Suppressor macrophage (primary cell): ENCODE data around the gene RPP25.
A peak's percentile ranks its signal among the peaks of the same experiment; 100 is the strongest.

Experiments used
- DNase-seq, 4 experiments: peaks; one replicate each; pipeline ENCODE4 v3.0.0-alpha.2; 2020 to 2022
- total RNA-seq, 17 experiments: gene quantifications; one replicate each; lab custom pipeline; 2026; ENCODE audit warnings: mixed read lengths in 6 of 17, inconsistent platforms in 3 of 17; lab: John Stamatoyannopoulos, UW

Gene RPP25, protein sequence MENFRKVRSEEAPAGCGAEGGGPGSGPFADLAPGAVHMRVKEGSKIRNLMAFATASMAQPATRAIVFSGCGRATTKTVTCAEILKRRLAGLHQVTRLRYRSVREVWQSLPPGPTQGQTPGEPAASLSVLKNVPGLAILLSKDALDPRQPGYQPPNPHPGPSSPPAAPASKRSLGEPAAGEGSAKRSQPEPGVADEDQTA
- 0.42 to 39.7 (median 9.7) reads per million in 17 experiments for total RNA-seq

DNA sequence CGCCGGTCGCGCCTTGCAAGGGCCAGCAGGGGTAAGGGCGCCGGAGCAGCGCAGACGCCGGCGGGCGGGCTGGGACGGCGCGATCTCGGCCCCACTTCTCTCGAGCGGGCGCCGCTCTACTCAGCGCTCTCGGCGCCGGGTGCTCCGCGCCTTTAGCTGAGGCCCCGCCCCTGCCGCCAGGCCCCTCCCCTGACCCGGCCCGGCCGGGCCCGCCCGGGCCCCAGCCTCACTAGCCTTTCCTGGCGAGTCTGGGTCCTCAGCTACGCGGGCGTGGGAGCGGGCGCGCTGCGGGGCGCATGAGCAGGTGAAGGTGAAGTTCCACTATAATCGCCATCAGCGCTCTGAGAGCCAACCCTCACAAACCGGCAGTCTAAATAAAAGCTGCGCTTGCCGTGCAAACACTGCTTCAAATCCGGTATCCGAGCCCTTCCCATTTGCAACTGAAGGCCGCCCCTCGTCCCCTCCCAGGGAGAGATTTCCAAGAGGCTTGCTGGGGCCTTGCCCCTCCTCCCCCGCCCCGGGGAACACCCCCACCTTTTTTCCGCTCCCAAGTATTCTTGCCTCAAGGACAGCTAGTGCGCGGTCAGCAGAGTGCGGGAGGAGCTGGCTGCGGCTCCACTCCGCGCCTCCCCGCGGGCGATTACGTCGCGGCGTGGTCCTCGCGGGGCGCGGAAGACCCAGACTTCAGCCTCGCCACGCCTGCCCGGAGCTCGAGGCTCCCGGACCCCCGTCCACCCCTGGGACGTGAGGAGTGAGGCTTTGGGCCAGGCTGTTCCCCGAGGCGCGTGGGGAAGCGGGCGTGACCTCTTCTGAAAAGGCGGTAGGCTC lies at the start of gene RPP25:
TSS of gene RPP25 (minus strand) at position 125 of the 828 bp plus-strand sequence. CDS start 189 bp downstream, outside the sequence.
- peak; percentile 74 to 89 (median 82) for DNase-seq

DNA sequence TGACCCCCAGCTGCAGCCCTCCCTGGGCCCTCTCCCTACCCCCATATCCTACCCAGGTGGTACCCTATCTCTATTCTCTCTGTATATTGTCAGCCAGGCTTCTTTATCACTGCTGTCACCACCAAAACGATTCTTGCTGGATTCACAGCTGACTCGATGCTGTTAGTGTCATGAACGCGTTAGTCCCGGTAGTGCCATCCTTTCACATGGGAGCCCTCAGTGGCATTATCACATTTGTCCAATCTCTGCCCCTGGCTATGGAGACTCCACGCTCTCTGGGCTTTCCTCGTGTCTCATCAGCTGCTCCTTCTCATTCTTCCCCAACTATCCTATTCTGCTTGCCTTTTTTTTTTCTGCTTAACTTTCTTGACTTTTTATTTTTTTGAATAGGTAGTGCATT lies 45.8 kb upstream of the RPP25 start:
- no peak for DNase-seq

DNA sequence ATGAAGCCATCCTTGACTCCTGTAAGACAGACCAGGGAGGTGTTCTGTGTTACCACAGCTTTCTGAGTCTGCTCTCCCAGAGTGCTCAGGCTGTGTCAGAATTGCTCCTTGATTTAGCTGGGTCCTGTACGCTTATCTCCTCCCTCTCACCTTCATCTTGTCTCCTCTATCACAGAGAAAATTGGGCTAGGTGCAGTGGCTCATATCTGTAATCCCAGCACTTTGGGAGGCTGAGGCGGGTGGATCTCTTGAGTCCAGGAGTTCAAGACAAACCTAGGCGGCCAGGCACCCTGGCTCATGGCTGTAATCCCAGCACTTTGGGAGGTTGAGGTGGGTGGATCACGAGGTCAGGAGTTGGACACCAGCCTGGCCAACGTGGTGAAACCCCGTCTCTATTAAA lies 44.7 kb upstream of the RPP25 start:
- DNase-seq = no peak

DNA sequence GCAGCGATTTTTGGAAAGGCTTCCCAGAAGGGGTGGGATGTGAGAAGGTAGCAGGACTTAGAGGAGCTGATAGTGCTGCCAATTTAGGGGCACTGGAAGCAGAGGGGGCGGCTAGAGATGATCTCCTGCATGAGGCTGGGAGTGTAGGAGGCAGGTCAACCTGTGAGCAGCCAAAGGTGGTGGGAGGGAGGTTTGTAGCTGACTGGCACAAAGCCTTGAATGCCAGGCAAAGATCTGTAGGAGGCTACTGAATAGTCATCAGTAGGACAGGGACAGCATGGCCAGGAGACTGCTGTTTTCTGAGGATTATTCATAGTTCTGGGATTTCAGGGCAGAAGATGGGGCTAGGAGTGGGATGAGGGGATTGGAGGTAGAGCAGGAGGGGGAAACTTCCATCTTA lies 41.0 kb upstream of the RPP25 start:
- DNase-seq = no peak

DNA sequence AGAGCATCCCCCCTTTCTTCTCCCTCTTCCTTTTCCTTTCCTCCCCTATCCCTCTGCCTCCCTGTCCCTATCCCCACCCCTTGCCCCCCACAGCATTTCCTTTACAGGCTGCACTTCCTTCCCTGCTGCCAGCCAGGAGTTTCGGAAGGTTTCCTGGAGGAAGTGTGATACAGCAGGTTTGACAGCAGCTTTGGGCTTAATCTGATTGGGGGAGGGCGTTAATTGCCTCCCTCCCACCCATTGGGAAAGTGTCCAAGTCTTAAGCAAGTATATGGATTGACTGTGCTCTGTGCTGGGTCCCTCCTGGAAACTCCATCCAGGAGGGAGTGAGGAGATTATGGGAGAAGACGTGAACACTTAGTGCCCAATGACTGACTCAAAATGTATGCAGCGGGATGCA lies 40.6 kb upstream of the RPP25 start:
- DNase-seq = no peak

DNA sequence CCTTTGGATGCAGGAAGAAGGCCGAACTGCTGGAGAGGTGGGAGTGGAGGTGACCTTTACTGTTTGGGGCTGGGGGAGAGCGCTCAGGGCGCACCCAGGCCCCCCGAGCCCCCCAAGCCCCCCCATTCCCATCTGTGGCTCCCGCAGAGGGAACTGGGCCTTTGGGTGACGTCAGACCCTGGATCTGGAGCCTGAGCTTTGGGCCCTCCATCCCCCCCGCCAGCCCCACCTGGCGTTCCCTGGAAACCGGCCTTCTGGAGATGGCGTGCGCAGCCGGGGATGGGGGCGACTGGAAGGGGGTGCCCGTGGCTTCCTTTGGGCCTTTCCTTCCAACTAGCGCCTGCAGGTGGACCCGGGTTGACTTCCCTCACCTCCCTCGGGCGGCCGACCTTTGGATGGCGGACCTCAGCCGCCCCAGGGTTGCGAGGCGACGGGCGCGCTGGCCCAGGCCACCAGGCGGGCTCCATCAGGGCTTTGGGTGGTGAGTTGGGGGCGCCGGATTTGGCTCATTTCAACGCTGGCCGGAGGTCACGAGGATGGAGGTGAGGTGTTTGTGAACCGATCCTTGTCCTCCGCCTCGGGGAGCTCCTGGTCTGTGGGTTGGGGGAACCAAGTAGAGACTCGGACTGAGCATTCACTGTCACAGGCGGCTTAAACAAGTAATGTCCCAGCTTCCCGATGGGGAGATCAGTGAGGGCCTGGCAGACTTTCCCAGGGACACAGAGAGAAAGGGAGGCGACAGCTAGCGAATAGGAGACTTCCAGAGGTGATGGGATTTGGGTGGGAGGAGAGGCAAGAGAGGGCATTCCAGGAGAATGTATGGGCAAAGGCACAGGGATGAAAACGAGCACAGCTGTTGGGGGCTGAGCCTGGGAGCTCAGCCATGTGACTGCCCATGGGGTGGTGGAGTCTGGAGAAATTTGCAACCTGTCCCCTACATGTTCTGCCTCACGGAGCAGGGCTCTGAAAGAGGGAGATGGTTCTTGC lies 39.5 kb upstream of the RPP25 start:
- no peak for DNase-seq

DNA sequence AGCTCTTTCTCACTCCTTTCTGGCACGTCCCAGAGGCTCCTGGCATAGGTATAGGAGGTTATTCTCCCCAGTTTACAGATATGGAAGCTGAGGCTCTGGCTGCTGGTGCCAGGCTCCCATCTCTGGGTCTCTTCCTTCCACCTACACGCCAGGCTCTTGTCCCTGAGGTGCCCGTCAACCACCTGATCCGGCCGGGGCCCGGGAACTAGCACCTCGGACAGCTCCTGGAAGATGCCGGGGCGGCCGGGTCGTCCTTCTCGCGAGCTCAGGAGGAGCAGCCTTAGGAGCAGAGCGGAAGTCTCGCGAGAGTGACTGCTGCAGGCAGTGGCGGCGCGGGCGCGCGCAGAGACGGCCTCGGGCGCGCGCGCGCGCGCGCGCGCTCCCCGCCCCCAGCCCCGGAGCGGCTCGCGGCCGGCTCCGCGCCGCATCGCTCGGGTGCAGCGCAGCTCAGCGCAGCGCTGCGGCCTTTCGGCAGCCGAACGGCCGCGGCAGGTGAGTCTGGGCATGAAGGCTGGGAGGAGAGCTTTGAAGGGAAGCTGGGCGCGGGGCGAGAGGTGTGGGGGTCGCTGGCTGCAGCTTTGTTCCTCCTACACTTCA lies 38.7 kb upstream of the RPP25 start, which contains the start of gene SCAMP5:
TSS of gene SCAMP5 (plus strand) at position 382 of the 597 bp plus-strand sequence. CDS start 16,277 bp downstream, outside the sequence.
- peak; percentile 94 to 98 (median 96) for DNase-seq

DNA sequence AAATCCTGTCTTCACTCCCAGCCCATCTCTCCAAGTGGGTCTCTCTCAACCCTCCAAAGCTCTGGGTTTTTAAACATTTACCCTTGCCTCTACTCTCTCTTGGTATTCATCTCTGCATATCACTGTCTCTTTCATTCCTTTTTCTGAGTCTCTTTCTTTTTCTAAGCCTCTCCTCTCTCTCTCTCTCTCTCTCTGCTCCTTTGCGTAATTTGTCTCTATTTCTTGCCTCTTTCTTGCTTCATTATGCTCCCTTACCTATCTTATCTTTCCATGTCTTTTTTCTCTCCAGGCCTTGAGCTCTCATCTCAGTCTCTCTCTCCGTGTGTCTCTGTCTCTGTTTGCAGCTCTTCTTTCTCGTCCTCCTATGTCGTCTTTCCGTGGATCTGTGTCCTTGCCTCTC lies 38.1 kb upstream of the RPP25 start:
- DNase-seq = no peak

DNA sequence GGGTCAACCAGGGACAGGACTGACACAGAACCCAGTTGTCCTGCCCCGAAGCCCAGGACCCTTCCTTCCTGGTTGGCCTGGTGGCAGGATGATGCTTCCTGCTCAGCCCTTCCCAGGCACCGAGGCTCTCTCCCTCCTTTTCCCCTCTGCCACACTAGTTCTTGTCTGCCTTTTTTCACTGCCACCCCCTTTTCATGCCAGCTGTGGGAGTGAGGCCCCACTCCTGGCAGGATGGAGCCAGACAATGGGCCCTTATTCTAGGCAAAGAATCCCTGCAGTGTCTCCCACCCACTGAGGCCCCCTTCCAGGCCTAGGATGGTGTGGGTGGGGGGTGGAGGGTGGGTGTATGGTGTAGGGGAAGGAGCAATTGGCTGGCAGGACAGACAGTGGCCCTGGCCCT lies 37.7 kb upstream of the RPP25 start:
- no peak for DNase-seq

DNA sequence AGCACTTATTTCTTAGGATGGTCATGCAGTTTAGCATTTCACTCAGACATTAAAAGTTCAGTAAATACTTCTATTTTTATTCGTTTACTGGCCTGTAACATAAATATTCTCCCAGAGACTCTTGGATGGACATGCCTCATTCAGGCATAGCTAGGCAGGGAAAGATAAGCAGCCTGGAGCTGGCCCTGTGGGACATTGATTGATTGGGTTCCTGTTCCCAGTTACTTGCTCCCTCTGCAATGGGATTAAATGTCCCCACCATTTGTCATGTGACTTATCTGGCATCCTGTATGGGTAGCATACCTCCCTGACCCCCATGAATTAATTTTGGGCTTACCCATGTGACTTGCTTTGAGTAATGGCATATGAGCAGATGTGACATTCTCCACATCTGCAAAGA lies 36.0 kb upstream of the RPP25 start:
- DNase-seq = no peak

DNA sequence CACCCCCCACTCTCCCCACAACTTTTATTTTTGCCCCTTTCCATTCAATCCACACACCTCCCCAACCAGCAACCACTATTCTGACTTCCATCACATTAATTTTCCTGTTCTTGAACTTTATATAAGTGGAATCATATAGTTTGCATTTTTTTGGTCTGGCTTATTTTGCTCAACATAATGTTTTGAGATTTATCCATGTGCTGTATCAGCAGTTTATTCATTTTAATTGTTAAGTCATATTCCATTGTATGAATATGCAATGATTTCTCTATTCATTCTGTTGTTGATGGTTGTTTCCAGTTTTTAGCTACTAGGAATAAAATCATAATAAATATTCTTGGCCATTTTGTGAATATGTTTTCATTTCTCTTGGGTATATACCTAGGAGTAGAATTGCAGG lies 33.0 kb upstream of the RPP25 start:
- no peak for DNase-seq

DNA sequence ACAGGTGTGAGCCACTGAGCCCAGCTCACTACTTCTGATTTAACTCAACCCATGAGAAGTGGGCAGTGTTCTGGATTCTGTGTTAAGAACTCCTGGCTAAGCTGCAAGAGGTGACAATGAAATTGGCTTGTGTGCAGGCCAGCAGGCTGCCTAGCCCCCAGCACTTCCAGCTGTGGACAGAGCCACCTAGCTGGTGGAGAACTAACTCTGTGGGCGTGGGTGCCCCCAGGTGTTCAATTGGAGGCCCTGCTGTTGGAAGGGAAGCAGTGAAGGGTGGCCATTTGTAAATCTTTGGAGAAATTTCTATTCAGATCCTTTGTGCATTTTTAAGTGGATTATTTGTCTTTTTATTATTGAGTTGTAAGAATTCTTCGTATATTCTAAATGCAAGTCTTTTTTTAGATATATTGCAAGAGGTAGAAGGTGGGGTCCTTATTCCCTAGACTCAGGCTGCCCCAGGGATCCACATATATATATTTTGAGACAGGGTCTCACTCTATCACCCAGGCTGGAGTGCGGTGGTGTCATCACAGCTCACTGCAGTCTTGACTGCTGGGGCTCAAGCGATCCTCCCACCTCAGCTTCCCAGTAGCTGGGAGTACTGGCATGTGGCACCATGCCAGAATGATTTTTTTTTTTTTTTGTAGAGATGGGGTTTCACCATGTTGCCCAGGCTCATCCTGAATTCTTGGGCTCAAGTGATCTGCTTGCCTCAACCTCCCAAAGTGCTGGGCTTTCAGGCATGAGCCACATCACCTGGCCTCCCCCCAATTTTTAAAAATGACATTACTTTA lies 31.6 kb upstream of the RPP25 start:
- peak in 2 of 4 experiments; percentile 25 to 39 for DNase-seq

DNA sequence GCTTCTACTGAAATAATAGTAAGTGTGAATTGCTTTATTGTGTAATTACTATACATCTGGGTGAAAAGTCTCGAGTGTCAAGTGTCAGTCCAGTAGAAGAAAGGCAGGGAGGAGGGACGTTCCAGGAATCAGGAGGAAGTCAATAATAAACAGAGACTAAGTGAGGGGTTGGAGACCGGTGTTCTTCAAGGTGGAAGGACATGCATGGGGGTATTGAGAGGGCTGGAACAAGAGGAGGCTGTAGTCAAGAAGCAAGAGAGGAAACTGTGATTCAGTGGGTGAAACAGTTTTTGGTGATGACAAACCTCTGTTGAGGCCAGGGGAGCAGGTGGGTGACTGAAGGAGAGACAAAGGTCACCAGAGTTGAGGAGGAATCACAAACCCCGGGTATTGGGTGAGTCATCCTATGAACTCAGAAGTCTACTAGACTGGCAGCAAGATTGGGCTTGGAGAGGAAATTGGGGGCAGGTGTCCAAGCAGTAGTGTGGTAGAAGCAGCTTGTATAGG lies 27.2 kb upstream of the RPP25 start:
- DNase-seq = peak; percentile 60 to 83 (median 72)

DNA sequence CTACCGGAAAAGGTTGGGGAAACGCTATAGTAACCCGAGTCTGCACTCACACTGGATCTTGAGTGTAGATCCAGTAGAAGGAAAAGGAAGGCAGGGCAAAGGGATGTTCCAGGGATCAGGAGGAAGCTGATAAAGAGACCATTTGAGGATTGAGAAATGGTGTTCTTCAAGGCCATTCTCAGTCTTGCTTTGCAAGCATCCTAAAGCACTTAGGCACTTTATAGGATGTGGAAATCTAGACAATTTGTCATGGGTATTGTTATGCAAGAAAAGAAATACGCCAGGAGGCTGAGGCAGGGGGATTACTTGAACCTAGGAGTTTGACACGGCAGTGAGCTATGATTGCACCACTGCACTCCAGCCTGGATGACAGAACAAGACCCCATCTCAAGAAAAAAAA lies 25.6 kb upstream of the RPP25 start:
- DNase-seq = peak; percentile 24 to 76 (median 60)

DNA sequence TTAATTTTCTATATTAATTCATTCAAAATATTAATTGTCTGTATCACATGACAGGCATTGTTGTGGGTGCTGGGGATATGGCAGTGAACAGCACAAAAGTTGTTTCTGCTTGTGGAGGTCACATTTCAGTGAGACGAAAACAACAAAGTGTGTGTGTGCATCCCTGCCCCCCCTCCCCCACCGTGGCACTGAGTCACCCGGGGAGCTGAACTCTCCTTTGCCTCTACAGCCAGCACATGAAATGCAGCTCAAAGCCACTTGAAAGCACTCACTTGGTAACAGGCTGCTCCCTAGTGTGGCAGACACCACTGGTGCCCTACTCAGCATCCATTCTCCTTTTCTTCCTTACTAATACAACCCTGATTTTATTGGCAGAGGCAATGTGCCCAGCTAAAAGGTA lies 21.9 kb upstream of the RPP25 start:
- no peak for DNase-seq

DNA sequence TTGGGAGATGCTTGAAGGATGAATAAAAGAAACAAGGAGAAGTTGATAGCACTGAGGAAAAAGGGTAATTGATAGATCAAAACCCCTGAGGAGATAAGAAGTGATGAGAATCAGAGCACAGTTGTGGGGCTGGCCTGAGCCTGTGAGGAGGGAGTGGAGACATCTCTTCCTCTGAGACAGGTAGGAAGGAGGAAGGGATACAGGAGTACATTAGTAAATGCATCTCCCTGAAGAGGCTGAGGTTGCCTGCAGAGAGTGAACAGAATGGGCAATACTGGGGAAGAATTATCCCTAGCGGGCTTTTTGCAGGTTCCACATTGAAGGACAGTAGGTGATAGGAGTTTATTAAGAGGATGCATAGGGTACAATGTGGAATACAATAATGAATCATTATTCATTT lies 21.5 kb upstream of the RPP25 start:
- no peak for DNase-seq

DNA sequence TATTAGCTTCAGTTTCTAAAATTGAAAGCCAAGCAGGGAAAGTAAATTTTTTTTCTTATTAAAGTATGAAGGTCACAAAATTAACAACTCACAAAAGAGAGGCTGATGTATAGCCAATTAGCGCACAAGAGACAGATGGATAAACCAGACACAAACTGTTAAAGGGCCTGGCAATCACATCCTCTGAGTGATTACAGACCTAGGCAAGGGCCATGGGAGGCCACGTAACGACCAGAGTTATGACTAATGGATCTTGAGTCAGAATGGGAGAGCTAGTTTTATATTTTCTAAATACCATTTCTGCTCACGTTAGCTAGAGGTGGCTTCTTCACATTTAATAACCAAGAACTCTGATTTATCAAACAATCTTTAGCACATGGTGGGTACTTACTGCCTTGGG lies 21.0 kb upstream of the RPP25 start:
- no peak for DNase-seq

DNA sequence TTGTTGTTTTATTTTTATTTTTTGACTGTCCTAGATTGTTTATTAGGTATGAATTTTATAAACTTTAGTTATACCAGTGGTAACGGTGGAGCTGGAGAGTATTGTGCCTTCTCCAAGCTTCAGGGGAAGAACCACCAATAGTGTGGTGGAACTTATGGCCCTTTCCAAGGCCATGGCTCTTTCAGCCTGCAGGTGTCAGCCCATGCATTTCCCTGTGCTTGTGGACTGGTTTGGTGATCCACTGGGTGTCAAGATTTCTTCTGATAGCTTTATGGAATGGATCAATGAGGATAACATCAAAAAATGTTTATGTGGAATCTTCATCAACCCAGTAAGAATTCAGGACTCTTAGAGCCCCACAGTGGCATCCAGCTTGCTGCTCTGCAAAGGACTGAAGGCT lies 19.6 kb upstream of the RPP25 start:
- DNase-seq = peak in 2 of 4 experiments; percentile 35 to 47

DNA sequence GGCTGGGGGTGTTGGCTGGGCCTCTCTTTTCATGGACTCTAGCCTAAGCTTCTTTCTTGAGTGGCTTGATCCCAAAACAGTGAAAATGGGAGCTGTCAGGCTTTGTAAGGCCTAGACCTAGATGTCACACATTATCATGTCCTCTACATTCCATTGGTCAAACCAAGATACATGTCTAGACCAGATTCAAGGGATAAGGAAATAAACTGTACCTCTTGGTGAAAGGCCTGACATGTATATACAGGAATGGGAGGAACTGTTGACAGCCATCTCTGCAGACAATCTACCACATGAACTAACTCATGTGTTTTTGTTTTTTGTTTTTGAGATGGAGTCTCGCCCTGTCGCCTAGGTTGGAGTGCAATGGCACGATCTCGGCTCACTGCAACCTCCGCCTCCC lies 11.1 kb upstream of the RPP25 start:
- no peak for DNase-seq

DNA sequence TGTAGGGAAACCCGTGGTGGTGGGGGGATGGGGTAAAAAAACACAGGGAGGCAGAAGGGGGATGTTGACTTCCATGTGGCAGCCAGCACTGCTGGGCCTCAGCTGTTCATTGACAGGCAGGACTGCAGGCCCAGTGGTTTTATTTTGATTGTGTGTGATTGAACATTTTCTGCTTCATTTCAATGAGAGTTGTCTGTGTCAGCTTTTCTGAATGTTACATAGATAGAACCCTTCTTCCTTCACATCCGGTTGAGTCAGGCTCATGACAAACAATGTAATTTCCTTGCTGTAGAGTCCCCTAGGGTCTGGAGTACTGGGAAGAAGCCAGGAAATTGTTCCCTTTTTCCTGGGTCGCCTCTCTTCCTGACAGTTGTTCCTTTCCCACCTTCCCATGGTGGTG lies 8.2 kb upstream of the RPP25 start:
- DNase-seq = peak in 3 of 4 experiments; percentile 26 to 58 (median 45)

DNA sequence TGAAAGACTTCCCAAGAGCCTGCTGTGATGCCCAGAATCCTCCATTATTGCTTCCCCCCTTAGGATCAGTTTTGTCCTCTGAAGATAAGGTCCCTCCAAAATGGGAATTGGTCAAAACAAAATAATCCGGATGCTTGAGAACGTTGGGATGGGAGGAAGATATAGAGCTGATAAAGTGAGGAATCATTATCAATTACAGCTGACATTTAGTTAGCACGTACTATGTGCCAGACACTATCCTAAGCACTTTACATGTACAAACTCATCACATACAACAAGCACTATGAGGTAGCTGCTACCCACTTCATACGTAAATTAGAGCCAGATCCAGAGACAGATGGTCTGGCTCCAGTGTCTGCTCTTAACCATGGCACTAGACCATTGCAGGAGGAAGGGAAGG lies 6.6 kb upstream of the RPP25 start:
- DNase-seq = no peak
